ENCODE measurements around the gene LDLRAD3.
A peak's percentile ranks its signal among the peaks of the same experiment; 100 is the strongest.
"Not testable (repeated sequence)": the region's sequence is repeated elsewhere in the genome, so short reads cannot be mapped to it uniquely, and the experiment has no call there.

Gene LDLRAD3

DNA sequence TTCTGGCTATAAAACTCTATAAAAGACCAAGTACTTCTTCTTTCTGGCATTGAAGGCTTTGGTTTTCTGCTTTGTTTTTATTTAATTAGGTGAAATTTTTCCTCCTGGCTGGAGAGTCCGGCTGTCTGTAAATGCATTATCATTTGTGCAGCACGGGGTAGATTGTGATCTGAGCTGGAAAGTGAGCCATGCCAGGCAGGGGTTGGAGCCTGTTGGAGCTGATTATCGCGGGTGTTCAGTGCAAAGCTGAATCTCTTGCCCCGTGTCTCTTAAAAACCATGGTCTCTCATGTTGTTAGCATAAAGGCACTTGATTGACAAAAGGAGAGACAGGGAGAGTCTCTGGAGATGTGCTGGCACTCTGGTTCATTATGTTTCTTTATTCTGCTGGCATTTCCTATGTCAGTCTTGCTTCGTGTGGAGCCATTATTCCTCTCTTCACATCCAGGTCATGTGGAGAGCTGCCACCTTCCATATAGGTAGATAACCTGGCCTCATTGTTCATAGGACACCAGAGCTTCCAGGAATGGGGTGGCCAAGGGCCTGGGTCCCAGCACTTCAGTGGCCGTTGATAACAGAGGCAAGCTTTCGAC lies 75.2 kb downstream of the LDLRAD3 start:
- no peak for DNase-seq (ENCODE audit: low read depth)

DNA sequence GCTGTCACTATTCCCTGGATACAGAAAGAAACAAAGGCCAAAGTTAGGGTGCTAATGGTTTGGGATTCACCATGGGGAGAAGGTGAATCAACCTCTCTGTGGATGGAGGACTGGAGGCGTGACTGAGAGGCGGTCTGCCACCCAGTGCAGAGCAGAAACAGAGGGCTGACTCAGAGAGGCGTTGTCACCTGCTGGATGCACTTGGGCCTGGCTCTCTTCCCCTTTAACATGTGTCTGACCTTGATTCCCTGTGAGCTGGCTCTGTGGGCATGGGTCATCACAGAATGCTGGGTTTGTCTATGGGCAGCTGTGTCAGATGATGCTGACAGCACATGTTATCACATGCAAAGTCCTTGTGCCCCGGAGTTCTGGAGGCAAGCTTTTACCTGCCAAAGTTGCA lies 75.9 kb downstream of the LDLRAD3 start:
- DNase-seq (ENCODE audit: low read depth): peak; percentile 42

DNA sequence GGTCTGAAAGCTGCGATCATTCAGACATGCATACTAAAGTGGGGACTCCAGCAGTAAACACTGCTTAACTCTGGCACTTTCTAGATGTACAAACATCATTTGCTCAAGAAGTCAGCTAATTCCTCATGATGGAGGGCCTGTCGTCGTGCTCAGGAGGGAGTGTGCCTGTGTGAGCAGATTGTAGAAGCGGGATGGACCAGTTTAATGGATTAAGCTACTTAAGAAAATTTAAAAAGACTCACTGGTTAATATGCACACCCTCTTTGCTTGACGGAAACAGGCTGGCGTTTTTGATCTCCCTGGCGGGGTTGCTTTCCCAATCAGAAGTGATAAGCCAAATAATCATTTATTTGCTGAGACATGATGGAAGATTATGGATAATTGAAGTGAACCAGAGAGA lies 79.0 kb downstream of the LDLRAD3 start:
- no peak for DNase-seq (ENCODE audit: low read depth)

DNA sequence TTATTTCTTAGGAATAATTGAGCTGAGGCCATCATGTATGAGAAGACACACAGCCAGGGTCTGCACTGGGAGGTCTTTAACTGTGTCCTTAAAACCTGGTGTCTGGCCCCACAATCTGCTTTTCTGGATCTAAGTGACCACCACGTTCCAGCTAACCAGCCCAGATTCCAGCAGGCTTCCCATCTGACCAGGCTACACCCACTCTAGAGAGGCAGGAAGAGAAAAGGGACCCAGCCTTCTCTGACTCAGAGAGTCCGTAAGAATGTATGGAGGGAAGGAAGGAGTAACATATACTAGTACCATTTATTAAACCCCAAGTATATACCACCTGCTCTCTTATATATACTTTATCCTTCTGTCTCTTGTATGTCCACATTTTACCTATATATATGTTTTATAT lies 80.1 kb downstream of the LDLRAD3 start:
- DNase-seq (ENCODE audit: low read depth): peak; percentile 71

DNA sequence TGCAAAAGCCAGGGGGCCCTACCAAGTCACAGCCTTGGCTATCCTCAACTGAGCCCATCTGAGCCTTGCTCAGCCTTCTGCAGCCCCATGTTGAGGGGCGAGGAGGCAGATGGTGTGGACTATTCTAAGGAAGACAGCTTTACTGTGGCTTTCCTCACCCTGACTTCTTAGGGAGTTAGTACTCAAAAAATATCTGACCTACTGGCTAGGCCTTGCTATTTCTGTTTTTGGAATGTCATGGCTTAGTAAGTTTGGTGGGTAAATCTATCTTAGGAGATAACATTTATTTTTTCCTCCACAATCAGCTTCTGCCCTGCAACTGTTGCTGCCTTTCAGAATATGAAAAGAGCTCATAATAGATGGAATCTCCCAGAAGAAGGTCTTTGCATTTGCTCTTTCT lies 80.9 kb downstream of the LDLRAD3 start:
- DNase-seq (ENCODE audit: low read depth): no peak

DNA sequence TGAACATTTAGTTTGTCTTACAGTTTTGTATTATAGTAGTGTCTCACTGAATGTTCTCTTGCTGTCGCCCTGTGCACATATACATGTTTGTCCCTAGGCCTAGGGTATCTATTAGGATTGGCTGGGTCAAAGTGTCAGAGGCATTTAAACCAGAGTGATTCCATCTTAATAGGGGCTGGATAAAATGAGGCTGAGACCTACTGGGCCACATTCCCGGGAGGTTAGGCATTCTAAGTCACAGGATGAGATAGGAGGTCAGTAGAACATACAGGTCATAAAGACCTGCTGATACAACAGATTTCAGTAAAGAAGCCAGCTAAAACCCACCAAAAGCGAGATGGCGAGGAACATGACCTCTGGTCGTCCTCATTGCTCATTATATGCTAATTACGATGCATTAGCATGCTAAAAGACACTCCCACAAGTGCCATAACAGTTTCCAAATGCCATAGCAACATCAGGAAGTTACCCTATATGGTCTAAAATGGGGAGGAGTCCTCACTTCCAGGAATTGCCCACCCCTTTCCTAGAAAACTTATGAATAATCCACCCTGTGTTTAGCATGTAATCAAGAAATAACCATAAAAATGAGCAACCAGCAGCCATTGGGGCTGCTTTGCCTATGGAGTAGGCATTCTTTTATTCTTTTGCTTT lies 82.6 kb downstream of the LDLRAD3 start:
- no peak for DNase-seq (ENCODE audit: low read depth)

DNA sequence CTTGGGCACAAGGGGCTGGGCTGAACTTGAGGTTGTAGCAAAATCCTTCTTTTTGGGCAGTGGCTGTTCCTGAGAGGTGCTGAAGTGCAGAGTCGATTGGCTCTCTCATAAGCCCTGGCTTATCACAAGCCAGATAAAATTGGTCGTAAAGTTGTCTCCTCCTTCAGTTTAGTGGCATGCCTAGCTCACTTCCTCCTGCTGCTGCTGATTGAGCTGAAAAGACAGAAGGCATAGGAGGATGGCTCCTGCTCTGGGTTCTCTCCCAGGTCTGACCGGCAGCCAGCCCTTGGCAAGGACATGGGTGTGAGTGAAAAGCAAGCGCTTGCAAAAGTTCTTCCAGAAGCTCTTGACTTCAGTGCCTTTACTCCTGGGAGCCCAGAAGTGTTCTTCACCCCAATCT lies 83.9 kb downstream of the LDLRAD3 start:
- no peak for DNase-seq (ENCODE audit: low read depth)

DNA sequence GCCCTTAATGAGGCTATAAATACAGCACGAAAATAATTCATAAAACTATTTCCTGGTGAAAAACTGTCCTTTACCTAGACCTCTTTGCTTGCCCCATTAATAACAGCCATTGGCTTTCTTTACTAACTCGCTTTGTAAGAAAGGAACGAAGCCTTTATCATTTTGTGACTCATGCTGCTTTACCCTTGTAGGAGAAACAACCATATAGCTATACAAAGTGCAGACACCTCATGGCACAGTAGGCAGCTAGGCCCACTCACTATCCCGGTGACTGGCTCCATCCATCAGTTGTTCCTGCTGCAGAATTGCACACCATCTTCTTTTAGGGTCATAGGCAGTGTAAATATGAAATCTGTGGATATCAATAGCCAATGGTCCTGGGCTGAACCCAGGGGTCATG lies 85.8 kb downstream of the LDLRAD3 start:
- DNase-seq (ENCODE audit: low read depth): no peak

DNA sequence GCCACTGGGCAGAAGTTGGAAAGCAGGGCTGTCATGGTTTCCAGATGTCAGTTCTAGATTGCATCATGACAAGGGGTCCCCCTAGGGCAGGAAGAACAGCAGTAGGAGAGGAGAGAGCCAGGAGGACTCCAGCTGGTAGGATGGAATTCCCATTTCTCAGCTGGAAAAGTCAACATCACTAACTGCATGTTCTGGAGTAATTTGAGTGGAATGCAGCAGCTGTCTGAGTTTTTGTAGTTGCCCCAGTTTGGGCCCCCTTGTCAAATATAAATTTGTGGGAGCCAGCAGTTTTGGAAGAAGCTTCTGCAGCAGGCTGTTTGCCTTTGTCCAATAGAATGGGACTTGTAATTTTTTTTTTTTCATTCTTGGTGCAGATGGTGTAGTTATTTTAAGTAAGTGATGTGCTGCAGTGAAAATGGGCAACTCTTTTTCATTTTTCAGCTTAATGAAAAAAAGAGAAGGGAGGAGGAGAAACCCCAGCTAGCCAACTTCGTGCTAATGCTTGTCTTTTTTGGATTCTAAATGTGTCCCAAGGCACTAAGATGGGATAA lies 86.9 kb downstream of the LDLRAD3 start:
- no peak for DNase-seq (ENCODE audit: low read depth)

DNA sequence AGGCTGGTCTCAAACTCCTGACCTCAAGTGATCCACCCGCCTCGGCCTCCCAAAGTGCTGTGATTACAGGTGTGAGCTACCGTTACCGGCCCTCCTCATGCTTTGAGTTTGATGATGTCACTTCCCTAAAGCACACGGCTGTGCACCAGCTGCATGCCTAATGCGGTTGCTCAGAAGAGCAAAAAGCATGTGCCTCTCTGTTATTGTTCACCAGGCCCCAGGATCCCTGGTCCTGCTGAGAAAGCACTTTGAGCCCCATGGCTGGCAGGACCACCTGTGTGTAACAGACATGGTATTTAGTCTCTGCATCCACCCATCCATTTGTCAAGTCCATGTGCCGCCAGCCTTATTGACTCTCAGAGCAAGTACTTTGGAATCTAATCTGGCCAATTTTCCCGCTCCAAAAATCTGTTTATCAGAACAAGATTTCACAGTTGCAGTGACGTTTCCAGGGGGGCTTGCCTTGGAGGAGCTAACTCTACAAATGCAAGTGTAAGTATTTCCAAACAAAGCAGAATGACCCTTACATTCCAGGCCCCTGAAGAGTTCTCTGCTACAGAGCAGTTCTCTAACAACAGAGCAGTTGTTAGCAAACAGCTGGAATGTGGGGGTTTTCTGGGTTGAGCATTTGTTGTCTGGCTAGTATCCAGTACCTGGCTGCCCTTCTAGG lies 89.4 kb downstream of the LDLRAD3 start:
- DNase-seq (ENCODE audit: low read depth): no peak

DNA sequence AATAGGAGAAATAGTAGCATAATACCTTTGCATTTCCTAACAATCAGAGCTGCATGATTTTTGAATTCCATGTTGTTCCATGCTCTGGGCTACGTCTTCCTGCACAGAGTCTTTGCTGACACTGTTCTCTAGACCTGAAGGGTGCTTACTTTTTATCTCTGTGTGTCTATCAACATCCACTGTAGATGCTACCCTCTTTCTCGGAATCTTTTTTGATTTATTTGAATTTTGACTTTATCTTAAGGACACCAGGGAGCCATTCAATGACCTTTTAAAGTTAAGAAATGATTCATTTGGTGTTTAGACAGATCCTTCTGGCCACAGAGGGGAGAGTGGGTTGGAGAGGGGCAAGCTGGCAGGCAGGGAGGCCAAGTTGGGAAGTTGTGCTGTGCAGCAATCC lies 90.1 kb downstream of the LDLRAD3 start:
- DNase-seq (ENCODE audit: low read depth): no peak

DNA sequence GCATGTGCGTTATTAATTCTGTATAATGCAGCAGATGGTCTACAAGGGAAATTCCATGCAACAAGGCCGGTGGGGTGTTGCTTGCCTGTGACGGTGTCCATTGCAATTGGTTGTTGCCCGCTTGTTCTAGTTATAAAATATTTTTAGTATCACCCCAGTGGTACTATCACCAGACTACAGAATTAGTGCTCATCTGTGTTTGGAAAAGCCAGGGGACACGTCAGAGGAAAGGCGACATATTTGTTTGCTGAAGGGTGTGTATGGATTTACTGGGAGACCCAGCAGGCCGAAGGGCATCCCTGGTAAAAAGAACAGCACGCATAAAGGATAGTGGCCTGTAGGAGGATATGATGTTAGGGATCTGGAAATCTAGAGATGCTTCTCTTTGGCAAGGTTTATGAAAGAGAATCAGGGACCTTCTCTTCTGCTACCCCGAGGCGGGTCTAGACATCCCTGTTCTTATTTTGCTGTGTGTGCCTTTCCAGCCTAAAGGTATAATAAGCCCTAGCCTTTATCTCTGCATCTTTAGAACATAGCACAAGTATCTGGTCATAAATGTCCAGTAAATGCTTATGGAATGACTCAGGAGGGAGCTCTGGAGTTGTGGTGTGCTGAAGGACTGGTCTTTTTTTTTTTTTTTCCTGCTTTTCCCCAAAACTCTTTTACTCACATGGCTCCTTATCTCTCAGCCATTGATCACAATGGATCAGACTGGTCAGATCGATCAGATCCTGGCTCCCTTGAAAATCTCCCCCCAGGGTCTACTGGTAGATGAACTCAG lies 90.9 kb downstream of the LDLRAD3 start:
- DNase-seq (ENCODE audit: low read depth): peak; percentile 96

DNA sequence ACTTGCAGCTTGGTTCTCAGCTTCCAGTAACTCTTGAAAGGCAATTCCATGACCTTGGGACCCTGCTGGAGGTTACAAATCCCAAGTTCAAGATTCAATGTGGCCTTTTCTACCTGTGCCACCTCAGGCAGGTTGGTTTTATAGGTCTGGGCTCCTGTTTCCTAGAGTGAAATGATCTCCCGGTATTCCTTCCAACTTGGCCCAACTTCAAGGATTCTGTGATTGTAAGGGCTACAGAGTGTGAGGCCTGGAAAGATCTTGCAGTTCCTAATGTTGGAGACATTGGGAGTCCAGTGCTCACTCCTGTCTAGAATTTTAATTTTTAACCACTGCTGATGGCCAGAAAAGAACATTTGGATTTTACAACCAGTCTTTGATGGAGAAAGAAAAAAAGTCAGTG lies 91.6 kb downstream of the LDLRAD3 start:
- DNase-seq (ENCODE audit: low read depth): no peak

DNA sequence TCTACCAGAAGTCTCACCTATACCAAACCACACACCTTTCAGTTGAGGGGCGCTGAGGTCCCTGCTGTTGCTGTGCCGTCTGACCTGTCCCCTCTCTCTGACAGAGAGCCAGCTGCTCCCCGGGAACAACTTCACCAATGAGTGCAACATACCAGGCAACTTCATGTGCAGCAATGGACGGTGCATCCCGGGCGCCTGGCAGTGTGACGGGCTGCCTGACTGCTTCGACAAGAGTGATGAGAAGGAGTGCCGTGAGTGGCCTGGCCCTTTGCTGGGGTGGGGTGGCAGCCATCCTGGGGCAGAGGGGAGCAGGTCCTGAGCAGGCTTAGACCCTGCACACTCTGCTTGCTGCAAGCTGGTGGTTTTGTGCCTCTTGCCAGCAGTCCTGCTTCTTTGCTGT lies 92.1 kb downstream of the LDLRAD3 start:
- no peak for DNase-seq (ENCODE audit: low read depth)

DNA sequence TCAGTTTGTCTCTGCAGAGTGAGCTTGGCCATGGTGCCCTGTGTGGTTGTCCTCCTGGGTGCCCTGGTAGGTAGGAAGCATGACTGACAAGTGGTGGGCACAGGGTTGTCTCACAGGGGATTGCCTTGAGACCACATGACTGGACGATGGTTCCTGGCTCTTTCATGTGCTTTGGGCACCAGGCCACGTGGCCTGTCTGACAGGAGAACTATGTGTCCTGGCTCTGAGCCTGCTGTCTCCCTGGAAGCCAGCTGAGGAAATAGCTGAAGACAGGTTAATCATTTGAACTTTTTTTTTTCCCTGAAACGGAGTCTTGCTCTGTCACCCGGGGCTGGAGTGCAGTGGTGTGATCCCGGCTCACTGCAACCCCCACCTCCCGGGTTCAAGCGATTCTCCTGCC lies 93.2 kb downstream of the LDLRAD3 start:
- no peak for DNase-seq (ENCODE audit: low read depth)

DNA sequence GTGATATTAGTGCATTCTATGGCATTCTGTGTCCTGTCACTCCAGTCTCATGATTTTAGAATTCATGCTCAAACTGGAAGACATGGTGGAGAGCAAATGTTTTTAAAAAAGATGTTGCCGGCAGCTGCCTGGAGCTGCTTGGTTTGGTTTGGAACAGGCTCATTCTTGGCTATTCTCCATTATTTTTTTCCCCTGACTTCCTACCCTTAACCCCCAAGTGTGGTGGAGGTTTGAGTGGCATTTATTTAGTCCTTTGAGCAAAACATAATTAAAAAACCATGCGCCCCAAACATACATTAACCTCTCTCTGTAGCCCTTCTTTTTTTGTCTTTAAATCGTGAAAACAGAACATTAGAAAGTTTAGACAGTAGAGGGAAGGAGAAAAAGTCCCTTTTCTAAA lies 94.7 kb downstream of the LDLRAD3 start:
- DNase-seq (ENCODE audit: low read depth): no peak

DNA sequence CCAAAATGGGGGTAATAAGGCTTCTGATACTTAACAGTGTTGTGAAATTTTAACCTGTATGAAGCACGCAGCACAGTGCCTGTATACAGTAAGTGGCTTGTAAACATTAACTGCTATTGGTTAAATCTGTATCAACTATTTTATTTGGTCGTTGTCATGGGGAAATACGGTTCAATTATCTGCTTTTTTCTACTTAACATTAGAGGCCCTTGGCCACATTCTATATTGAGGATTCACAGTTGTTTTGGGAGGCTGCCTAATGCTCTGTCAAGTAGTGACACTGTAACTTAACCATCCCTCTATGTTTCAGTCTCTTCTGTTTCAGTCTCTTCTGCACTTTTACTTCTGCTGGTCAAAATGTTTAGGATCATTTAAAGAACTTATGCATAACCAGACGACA lies 95.6 kb downstream of the LDLRAD3 start:
- DNase-seq (ENCODE audit: low read depth): no peak

DNA sequence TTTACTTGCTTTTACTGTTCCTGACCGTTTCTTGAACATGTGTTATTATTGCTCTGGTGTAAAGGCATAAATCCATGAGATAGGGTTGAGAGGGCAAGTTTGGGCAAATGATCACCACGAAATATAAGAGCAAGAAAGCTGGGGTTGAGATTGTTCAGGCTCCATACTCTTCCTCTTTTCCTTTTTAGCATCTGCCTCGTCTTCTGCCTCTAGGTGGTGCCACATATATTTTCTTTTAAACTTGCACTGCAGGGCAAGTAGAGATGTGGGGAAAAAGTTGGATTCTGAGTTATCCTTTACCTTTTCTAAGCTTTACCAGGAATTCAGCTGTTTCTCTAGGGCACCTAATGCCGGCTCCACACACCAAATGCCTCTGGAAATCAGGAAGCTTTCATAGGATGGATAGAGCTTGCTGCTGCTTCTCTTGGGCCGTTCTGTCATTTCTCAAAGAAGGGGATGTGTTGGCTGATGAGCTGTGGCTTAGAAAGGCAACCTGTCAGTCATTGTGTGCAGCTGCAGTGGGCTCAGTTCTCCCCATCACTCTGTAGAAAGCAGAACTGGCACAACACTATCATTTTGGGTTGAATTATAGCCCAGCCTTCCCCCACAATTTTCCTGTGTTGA lies 98.2 kb downstream of the LDLRAD3 start:
- DNase-seq (ENCODE audit: low read depth): peak; percentile 30

DNA sequence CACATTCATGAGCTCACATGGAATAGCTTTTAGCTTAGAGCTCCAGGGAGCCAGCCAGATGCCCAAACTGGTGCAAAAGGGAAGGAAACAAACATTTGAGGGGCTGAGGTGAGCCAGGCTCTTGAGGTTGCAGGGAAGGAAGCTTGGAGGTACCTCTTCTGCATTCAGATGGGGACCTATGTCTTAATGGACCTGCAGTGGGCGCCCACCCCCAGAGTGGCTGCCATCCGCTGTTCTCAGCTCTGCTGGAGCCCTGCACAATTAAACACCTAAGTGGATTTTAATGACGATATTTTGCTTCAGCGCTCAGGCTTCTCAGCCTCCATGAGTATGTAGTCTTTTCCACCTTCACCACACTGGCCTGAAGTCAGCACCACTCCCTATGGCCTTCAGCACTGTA lies 100.8 kb downstream of the LDLRAD3 start:
- no peak for DNase-seq (ENCODE audit: low read depth)

DNA sequence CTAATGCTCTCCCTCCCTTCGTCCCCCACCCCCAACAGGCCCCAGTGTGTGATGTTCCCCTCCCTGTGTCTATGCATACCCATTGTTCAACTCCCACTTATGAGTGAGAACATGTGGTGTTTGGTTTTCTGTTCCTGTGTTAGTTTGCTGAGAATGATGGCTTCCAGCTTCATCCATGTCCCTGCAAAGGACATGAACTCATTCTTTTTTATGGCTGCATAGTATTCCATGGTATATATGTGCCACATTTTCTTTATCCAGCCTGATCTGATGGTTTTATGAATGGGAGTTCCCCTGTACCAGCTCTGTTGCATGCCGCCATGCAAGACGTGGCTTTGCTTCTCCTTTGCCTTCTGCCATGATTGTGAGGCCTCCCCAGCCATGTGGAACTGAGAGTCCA lies 102.1 kb downstream of the LDLRAD3 start:
- not testable (repeated sequence) for DNase-seq (ENCODE audit: low read depth)

DNA sequence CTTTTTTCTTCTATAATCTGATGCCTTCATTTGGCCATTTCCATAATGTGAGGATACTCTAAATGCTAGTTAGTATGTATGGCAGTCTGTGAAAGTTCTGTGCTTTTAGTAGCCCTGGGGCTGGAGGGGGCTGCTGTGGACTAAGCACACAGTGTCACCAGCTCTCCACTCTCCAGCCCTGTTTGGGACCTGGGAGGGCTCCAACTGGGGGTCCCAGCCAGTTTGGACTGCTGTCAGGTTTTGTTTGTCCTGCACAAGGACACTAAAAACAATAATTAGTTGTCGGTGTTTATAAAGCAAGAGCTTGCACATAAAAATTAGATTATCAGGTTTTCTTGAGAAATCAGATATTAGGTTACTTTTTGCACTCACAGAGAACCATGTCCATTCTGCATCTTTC lies 103.1 kb downstream of the LDLRAD3 start:
- no peak for DNase-seq (ENCODE audit: low read depth)

DNA sequence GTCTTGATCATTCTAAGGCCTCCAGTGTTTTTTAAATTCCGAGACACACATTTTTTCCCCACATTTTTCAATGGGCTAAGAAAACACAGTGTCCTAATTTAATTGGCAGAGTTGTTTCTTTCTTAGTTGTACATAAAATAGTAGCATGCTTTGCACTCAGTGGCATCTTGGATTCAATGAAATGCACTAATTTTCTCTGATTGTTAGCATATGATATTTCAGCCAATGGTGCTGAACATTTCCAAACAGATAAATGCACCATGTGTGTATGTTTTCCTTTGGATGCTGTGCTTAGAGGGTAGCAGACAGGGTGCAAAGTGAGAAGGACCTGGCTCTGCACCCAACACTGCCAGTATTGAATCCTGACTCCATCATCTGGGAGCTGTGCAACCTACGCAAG lies 103.5 kb downstream of the LDLRAD3 start:
- no peak for DNase-seq (ENCODE audit: low read depth)

All from ELR (cell line).